NB4 (cell line): Measurements from ENCODE around the gene MESP2.

Experiments used
- DNase-seq: peaks from one replicate; pipeline ENCODE4 v3.0.0; 2010; ENCODE audit warnings: low read depth
- H3K4me3 ChIP-seq: one replicate; pipeline ENCODE4 v1.5.1; 2011; ENCODE audit warnings: mild to moderate bottlenecking, low read depth, low read length, moderate library complexity
- CTCF ChIP-seq: IDR thresholded peaks from one replicate; pipeline ENCODE4 v1.5.1; 2012; ENCODE audit warnings: low read depth, low read length
- MAX ChIP-seq: IDR thresholded peaks from 2 replicates; pipeline ENCODE4 v1.6.1; 2011; ENCODE audit warnings: low read depth, low read length
- MYC ChIP-seq: IDR thresholded peaks from 2 replicates; pipeline ENCODE4 v1.6.1; 2011; ENCODE audit warnings: low read depth, low read length
- POLR2A ChIP-seq: IDR thresholded peaks from 2 replicates; pipeline ENCODE4 v1.6.1; 2011; ENCODE audit warnings: mild to moderate bottlenecking; ENCODE audit not compliant: insufficient read length; ENCODE audit errors: extremely low read depth

MESP2 gene

DNA sequence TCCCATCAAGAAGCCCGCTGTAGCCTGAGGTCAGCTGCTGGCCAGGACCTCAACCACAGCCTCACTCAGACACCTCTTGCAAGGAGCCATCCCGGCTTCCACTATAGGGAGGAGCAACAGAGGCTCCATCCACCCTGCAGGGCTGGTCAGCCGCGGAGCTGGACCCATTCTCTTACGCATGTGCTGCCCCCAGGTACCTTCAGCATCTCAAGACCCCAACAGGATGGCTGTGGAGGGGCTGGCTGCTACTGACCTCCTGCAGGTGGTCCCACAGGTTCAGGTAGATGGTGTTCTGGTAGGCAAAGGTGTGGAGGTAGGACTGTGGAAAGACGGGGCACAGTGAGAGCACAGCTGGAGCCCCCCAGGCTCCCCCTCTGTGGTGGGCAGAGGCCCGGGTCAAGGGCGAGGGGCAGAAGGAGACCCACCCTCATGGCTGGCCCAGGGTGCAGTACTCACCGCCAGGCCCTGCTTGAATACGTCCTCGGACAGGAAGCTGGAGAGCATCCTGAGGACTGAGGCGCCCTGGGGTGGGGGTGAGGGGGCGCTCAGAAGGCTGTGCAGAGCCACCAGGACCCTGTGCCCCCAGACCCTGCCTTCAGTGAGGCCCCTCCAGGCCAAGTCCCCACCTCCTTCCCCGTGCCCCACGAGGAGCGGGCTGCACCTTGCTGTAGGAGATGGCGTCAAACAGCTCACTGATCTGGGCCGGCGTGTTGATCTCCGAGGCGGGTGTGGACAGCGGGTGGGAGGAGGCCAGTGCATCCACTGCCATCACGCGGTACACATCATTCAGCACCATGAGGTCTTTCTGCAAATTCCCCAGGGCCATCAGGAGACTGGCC is 27.1 kb downstream of the MESP2 start:
- TF ChIP-seq MYC (no peak), MAX (no peak), CTCF (no peak), POLR2A (no peak)
- no peak overlapping the region for H3K4me3 ChIP-seq
- no peak for DNase-seq

GRCh38 chr15:89803941-89804800 is 28.0 kb downstream of the MESP2 start:
- TF ChIP-seq MYC (no peak), CTCF (no peak), MAX (no peak), POLR2A (peak; percentile 23)
- H3K4me3 ChIP-seq, result no peak overlapping the region
- no peak for DNase-seq

DNA sequence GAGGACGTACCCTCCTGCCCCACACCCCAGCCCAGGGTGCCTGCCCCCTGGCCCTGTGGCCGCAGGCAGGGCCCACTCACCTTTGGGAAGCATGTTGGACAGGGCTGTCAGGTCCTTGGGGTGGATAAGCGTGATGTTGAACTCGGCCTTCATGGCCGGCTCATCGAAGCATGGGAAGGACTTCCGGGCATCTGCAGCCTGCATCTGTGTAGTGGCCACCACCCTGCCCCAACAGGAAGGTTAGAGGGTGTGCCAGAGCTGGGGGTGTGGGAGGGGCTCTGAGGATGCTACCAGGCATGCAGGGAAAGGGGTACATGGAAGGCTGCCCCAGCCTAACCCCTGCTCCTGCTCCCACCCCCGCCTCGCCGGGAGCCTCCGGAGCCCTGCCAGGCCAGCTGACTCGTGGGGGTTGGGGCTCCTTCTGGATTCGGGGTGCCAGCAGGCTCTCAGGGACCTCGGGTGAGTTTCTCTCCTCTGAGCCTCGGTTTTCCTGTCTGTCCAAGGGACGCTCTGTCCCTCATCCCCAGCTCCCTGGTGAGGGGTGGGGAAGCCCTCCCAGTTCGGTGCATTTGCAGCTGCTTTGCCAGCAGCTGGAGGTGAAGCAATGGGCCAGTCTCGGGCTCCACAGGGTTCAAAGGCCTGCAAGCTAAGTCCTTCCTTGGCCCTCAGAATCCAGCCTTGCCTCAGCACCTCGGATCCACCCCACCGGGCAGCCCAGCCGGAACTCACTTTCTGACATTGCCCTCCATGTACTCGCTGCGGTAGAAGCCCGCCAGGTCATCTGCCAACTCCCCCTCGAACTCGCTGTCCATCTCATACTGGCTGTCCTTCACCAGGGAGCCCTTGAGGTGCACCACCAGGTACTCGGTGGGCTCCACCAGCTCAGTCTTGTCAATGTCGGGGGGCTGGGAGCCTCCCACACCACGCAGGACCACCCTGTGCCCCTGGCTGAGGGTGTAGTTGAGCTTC is 29.4 kb downstream of the MESP2 start:
- H3K4me3 ChIP-seq, result no peak overlapping the region
- TF ChIP-seq POLR2A, result peak; percentile 22
- TF ChIP-seq MAX, result no peak
- no peak for DNase-seq

- no peak for DNase-seq
- H3K4me3 ChIP-seq, result no peak overlapping the region
- TF ChIP-seq CTCF, result no peak
- no peak for TF ChIP-seq MYC
- no peak for TF ChIP-seq POLR2A
- TF ChIP-seq MAX, result no peak
Measured at GRCh38 chr15:89806210-89806558, 30.1 kb downstream of the MESP2 start.

- no peak for TF ChIP-seq POLR2A
- no peak for TF ChIP-seq CTCF
- TF ChIP-seq MYC, result no peak
- TF ChIP-seq MAX, result no peak
- no peak overlapping the region for H3K4me3 ChIP-seq
- no peak for DNase-seq
Measured at GRCh38 chr15:89806559-89807550, 30.7 kb downstream of the MESP2 start.
